Measurements from ENCODE around the gene ASB3.

The ASB3 gene

DNA sequence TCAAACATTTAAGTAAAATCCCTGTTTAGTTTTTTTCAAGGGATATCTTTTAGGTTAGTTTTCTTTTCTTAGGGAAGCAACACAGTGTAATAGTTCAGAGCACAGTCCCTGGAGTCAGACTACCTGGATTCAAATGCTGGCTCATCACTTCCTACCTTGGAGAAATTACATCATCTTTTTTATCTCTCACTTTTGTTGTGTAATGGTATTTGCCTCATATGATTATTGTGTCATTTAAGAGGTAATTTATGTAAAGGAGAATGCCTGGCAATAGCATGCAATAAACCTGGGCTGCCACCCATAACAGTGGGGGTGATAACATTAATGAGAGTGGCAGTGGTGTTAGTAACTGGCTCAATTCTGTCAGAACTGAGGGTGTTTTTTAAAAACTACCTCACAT lies 26.4 kb upstream of the ASB3 start:
- TF ChIP-seq, protein P1, sequence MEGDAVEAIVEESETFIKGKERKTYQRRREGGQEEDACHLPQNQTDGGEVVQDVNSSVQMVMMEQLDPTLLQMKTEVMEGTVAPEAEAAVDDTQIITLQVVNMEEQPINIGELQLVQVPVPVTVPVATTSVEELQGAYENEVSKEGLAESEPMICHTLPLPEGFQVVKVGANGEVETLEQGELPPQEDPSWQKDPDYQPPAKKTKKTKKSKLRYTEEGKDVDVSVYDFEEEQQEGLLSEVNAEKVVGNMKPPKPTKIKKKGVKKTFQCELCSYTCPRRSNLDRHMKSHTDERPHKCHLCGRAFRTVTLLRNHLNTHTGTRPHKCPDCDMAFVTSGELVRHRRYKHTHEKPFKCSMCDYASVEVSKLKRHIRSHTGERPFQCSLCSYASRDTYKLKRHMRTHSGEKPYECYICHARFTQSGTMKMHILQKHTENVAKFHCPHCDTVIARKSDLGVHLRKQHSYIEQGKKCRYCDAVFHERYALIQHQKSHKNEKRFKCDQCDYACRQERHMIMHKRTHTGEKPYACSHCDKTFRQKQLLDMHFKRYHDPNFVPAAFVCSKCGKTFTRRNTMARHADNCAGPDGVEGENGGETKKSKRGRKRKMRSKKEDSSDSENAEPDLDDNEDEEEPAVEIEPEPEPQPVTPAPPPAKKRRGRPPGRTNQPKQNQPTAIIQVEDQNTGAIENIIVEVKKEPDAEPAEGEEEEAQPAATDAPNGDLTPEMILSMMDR (conservative IDR thresholded peaks at IDR 0.05; ENCODE audit: low read depth, low read length): no peak
- no peak overlapping the region for H3K4me3 ChIP-seq (ENCODE audit: low read length)
- DNase-seq (ENCODE audit: low read depth): no peak

DNA sequence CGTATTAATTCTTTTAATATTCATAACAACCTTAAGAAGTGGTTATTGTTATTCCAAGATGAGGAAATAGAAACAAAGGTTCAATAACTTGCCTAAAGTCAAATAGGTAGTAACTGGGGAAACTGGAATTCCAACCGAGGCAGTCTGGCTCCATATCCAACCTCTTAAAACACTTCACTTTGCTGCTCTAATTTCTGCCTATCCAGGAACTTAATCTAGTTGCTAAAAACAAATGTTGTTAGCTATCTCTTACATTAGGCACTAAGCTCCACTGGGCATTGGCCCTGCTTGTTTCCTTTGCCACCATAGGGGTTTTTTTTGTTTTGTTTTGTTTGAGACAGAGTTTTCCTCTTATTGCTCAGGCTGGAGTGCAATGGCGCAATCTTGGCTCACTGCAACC lies 24.8 kb upstream of the ASB3 start:
- no peak overlapping the region for H3K4me3 ChIP-seq (ENCODE audit: low read length)
- DNase-seq (ENCODE audit: low read depth): no peak
- TF ChIP-seq, protein P1 (conservative IDR thresholded peaks at IDR 0.05; ENCODE audit: low read depth, low read length): no peak

DNA sequence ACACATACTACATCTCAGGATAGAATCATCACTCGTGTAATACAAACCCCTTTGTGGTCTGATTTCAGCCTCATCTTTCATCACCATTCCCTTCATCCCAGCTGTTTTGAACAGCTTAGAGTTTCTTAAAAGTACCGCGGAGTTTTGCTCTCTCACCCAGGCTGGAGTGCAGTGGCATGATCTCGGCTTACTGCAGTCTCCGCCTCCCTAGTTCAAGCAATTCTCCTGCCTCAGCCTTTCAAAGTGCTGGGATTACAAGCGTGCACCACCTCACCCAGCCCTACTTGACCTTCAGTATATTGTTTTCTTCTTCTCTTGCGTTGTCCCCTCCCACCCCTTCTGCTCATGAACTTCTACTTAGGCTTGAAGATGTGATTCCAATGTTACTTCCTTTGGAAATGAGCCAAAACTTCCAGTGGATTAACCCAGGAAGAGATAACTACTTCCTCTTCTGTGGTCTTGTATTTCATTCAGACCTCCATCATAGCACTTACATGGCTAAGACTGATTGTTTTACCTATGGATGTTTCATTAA lies 15.9 kb upstream of the ASB3 start:
- H3K4me3 ChIP-seq (ENCODE audit: low read length): no peak overlapping the region
- TF ChIP-seq, protein P1 (conservative IDR thresholded peaks at IDR 0.05; ENCODE audit: low read depth, low read length): no peak
- DNase-seq (ENCODE audit: low read depth): no peak

DNA sequence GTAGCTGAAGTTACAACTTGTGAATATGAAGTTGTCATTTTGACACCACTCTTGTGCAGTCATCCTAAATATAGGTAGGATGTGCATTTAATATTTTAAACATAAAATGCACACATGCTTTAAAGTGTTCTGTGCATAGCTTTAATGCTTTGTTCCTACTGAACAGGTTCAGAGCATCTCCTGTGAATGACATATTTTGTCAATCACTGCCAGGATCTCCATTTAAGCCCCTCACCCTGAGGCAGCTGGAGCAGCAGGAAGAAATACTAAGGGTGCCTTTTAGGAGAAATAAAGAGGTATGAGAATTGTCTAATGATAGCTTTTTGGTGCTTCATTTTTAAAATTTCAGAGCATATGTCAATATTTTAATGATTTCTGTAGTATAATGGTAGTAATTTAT lies 14.8 kb upstream of the ASB3 start:
- TF ChIP-seq, protein P1 (conservative IDR thresholded peaks at IDR 0.05; ENCODE audit: low read depth, low read length): no peak
- no peak for DNase-seq (ENCODE audit: low read depth)

DNA sequence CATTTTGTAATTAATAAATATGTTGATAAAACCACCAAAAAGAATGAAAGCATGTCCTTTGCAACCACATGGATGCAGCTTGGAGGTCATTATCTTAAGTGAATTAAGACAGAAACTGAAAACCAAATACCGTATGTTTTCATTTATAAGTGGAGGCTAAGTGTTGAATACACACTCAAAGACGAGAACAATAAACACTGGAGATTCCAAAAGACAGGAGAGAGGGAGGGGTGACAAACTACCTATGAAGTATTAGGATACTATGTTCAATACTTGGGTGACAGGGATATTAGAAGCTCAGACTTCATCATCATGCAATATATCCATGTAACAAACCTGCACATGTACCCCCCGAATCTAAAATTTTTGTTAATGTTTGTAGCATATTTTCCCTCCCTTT lies 7.1 kb upstream of the ASB3 start:
- H3K4me3 ChIP-seq (ENCODE audit: low read length): no peak overlapping the region
- no peak for DNase-seq (ENCODE audit: low read depth)
- TF ChIP-seq, protein P1 (conservative IDR thresholded peaks at IDR 0.05; ENCODE audit: low read depth, low read length): no peak

More for the DNA sequence above, 14.8 kb upstream of the ASB3 start:
- no peak overlapping the region for H3K4me3 ChIP-seq (ENCODE audit: low read length)

DNA sequence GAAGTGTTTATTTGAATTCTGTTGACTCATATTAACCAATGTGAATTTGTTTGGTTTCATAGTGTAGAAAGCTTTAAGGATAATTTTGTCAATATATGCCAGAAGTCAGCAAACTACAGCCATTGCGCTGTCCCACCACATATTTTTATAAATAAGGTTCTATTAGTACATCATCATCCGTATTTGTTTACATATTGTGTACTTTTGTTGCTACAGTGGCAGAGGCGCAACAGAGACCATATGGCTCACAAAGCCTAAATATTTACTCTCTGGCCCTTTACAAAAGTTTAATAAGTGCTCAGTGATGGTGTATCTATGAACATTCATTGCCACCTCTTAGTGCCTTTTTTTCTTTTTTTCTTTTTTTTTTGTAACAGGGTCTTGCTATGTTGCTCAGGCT lies 6.5 kb upstream of the ASB3 start:
- no peak for DNase-seq (ENCODE audit: low read depth)
- no peak overlapping the region for H3K4me3 ChIP-seq (ENCODE audit: low read length)
- TF ChIP-seq, protein P1 (conservative IDR thresholded peaks at IDR 0.05; ENCODE audit: low read depth, low read length): no peak

DNA sequence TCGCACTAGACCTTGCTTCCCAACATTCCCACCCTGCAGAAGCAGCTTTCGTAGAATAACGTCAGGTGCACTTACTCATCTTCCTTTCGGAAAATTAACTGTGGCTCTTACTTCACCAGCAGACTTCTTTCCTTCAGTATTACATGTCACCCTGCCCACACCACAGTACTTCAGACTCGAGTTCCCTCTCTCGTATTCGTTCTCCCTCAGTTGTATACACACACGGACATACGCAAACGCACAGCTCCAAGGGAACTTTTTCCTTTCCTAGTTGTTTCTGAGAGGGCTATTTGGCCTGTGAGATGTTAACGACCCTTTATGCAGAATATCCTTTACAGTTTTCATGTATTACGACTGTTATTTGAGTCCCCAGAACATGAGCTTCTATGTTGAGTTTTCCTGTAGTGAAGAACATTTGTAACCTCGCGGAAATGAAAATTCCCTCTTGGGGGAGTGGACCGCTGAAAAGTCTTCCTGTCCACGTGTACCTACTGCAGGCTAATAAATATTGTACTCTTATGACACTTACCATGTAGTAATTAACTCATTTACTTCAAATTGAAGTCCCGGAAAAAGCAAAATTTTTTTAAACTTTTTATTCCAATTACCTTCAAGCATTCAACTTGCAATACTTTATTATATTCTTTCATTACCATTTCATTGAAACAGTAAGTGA lies 999 bp upstream of the ASB3 start:
- TF ChIP-seq, protein P1 (conservative IDR thresholded peaks at IDR 0.05; ENCODE audit: low read depth, low read length): no peak
- DNase-seq (ENCODE audit: low read depth): no peak
- peak overlapping the region; percentile 96 for H3K4me3 ChIP-seq (ENCODE audit: low read length)
